Left ventricle myocardium inferior (tissue), 1 donor: ENCODE measurements around the gene CAPN3. TPM values are rescaled to one million over a fixed set of nuclear protein-coding genes. Genes with fewer than 3 reads are reported as not detected.

Source experiments
- DNase-seq: peaks from one replicate; pipeline ENCODE4 v3.0.0-alpha.2; 2020
- H3K27ac ChIP-seq: fragments of 200-600 bp; replicated peaks from 2 replicates; pipeline ENCODE4 v1.8.0; 2021
- H3K27me3 ChIP-seq: fragments of 200-600 bp; 2 replicates; pipeline ENCODE4 v1.8.0; 2021; ENCODE audit warnings: low read depth
- H3K36me3 ChIP-seq: fragments of 200-600 bp; 2 replicates; pipeline ENCODE4 v1.8.0; 2021
- H3K4me1 ChIP-seq: fragments of 200-600 bp; 2 replicates; pipeline ENCODE4 v1.8.0; 2021
- H3K4me3 ChIP-seq: fragments of 200-600 bp; 2 replicates; pipeline ENCODE4 v1.8.0; 2021; ENCODE audit warnings: mild to moderate bottlenecking, moderate library complexity
- H3K9me3 ChIP-seq: fragments of 200-600 bp; replicated peaks from 2 replicates; pipeline ENCODE4 v1.8.0; 2021
- CTCF ChIP-seq: fragments of 200-600 bp; IDR thresholded peaks from 2 replicates; pipeline ENCODE4 v1.8.0; 2021; ENCODE audit warnings: antibody characterized with exemption, mild to moderate bottlenecking, borderline replicate concordance
- intact Hi-C: fragments of 100-400 bp; cut with micrococcal nuclease; formaldehyde crosslinking; loops from one replicate; pipeline ENCODE4 v1.11.0; 2022
- total RNA-seq: library from RNA; stranded (reverse); fragmentation: NEBNext Ultra II Directional; extraction: Animal tissue kit (Norgen Biotek cat#: 25700); gene quantifications from one replicate; pipeline ENCODE4 v1.2.1, GENCODE V29; 2021
- donor health status: DM: no; HTN: yes; CAD: no; lungs with severe emphysema.

CAPN3 gene
- total RNA-seq, 1 donor from 2014 or later: 6.0 TPM

- H3K9me3 ChIP-seq: no peaks in the 10 kb centered on the region
- peaks cover 6% of the 10 kb centered on the region for H3K36me3 ChIP-seq
- peaks cover 7% of the 10 kb centered on the region for H3K4me1 ChIP-seq
- H3K27ac ChIP-seq: no peak overlapping the region
- intact Hi-C loops: no loop called here
- TF ChIP-seq CTCF: no peak
- H3K27me3 ChIP-seq: no peaks in the 10 kb centered on the region
- DNase-seq: no peak
- no peak overlapping the region for H3K4me3 ChIP-seq
These were observed 684 bp downstream of the CAPN3 start for GRCh38 chr15:42359985-42360384.

- H3K36me3 ChIP-seq: peaks cover under 1% of the 10 kb centered on the region
- peaks cover 7% of the 10 kb centered on the region for H3K4me1 ChIP-seq
- H3K9me3 ChIP-seq: no peaks in the 10 kb centered on the region
- H3K27ac ChIP-seq: no peak overlapping the region
- DNase-seq: no peak
- intact Hi-C loops: no loop called here
- H3K27me3 ChIP-seq: no peaks in the 10 kb centered on the region
- TF ChIP-seq CTCF: no peak
- no peak overlapping the region for H3K4me3 ChIP-seq
These were observed 1.3 kb downstream of the CAPN3 start for GRCh38 chr15:42360535-42361112.

GRCh38 chr15:42363487-42363886, 4.2 kb downstream of the CAPN3 start:
- TF ChIP-seq CTCF: no peak
- Histone ChIP-seq H3K4me1 (peaks cover 7% of the 10 kb centered on the region), H3K27ac (no peak overlapping the region), H3K4me3 (no peak overlapping the region), H3K36me3 (no peaks in the 10 kb centered on the region), H3K27me3 (no peaks in the 10 kb centered on the region), H3K9me3 (no peaks in the 10 kb centered on the region)
- DNase-seq: no peak
- intact Hi-C loops: no loop called here

- DNase-seq: no peak
- intact Hi-C loops: no loop called here
- H3K4me1 ChIP-seq: peaks cover 7% of the 10 kb centered on the region
- H3K9me3 ChIP-seq: no peaks in the 10 kb centered on the region
- H3K27ac ChIP-seq: no peak overlapping the region
- H3K36me3 ChIP-seq: no peaks in the 10 kb centered on the region
- TF ChIP-seq CTCF: no peak
- no peak overlapping the region for H3K4me3 ChIP-seq
- H3K27me3 ChIP-seq: no peaks in the 10 kb centered on the region
These were observed 4.6 kb downstream of the CAPN3 start for GRCh38 chr15:42363942-42364341.

- H3K27ac ChIP-seq: no peak overlapping the region
- no peak overlapping the region for H3K4me3 ChIP-seq
- no peaks in the 10 kb centered on the region for H3K27me3 ChIP-seq
- TF ChIP-seq CTCF: no peak
- intact Hi-C loops: no loop called here
- DNase-seq: no peak
- H3K36me3 ChIP-seq: no peaks in the 10 kb centered on the region
- H3K4me1 ChIP-seq: peaks cover 7% of the 10 kb centered on the region
- no peaks in the 10 kb centered on the region for H3K9me3 ChIP-seq
These were observed 5.2 kb downstream of the CAPN3 start for GRCh38 chr15:42364529-42364928.
